ENCODE results near the gene PPP2R2D. TPM values are rescaled to one million over a fixed set of nuclear protein-coding genes. Genes with fewer than 3 reads are reported as not detected.

Gene PPP2R2D
- total and polyA plus RNA-seq, 3 experiments from 2014 or later = 23.5 to 34.0 (median 24.5) TPM

DNA sequence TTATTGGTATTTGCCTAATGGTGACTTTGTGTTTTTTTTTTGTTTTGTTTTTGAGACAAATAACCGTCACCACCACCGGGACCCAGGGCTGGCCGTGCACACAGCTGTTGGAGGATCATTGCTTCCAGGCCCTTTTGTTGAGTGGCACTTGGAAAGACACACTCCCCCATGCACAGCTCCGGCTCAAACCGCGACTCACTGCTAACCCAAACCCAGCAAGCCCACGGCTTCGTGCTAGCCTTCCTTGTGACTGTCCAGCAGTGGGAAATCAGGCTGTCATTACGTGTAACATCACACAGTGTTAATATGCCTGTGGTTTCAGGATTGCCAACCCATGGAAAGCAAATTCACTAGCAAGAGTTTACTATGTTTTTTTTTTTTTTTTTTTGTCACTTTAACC lies 63.5 kb downstream of the PPP2R2D start:
- ChIA-PET POLR2A (interaction anchor here (0.6 to 1.2 kb wide), 2 partner anchors 17 to 69 kb away, joined by 3 to 4 read pairs; no protein-coding TSS in a partner anchor), CTCF (interaction anchor here (1.5 kb wide), 1 partner anchor 59 kb away, joined by 4 read pairs; no protein-coding TSS in a partner anchor)
- peaks cover 14 to 23% (median 19%) of the 10 kb centered on the region in 3 donors for H3K4me1 Mint-ChIP-seq
- no peak for DNase-seq
- H3K4me3 ChIP-seq (ENCODE audit: low read length) = no peak overlapping the region
- H3K36me3 ChIP-seq (ENCODE audit: insufficient read depth, low read length) = peaks cover 8% of the 10 kb centered on the region
- H3K36me3 Mint-ChIP-seq = peaks cover 0 to 38% (median 7%) of the 10 kb centered on the region in 3 donors
- H3K4me1 ChIP-seq (ENCODE audit: insufficient read depth, low read length) = peaks cover 19% of the 10 kb centered on the region
- H3K4me3 Mint-ChIP-seq = no peak overlapping the region
- H3K27ac ChIP-seq (ENCODE audit: low read depth, low read length) = no peak overlapping the region
- H3K27me3 Mint-ChIP-seq = no peaks in the 10 kb centered on the region
- H3K27ac Mint-ChIP-seq = peak overlapping the region in 1 of 8 donors; percentile 39
- H3K9me3 ChIP-seq (ENCODE audit: low read length) = no peaks in the 10 kb centered on the region
- no peaks in the 10 kb centered on the region for H3K27me3 ChIP-seq (ENCODE audit: insufficient read depth, low read length, poor library complexity, severe bottlenecking)
- no peaks in the 10 kb centered on the region for H3K9me3 Mint-ChIP-seq

DNA sequence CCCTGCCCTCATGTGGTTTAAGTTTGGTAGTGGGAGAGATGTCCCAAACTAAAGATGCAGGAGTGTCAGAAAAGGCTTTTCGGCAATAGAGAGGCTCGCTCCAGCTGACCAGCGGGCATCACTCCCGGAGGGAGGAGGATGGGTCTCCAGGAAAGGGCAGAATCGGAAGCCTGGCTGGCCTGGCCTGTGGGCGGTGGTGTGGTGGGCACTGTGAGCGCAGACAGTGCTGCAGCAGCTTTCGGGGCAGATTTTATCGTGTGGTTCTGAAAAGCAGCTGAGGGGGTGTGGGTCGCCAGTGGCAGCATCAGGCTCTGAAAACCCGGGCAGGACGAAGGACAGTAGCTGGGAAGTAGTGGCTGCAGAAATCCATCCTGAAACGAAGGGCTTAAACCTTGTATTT lies 68.1 kb downstream of the PPP2R2D start:
- no peak overlapping the region for H3K27ac ChIP-seq (ENCODE audit: low read depth, low read length)
- H3K36me3 Mint-ChIP-seq = peaks cover 0 to 59% (median 11%) of the 10 kb centered on the region in 3 donors
- H3K27ac Mint-ChIP-seq = peak overlapping the region in 3 of 8 donors; percentile 29 to 77 (median 72)
- H3K4me3 Mint-ChIP-seq = no peak overlapping the region
- CTCF ChIA-PET = no interaction called here
- POLR2A ChIA-PET = no interaction called here
- no peaks in the 10 kb centered on the region for H3K9me3 ChIP-seq (ENCODE audit: low read length)
- peaks cover 14% of the 10 kb centered on the region for H3K36me3 ChIP-seq (ENCODE audit: insufficient read depth, low read length)
- H3K27me3 ChIP-seq (ENCODE audit: insufficient read depth, low read length, poor library complexity, severe bottlenecking) = no peaks in the 10 kb centered on the region
- H3K27me3 Mint-ChIP-seq = no peaks in the 10 kb centered on the region
- H3K4me3 ChIP-seq (ENCODE audit: low read length) = no peak overlapping the region
- no peak for DNase-seq
- H3K9me3 Mint-ChIP-seq = no peaks in the 10 kb centered on the region
- peaks cover 44% of the 10 kb centered on the region for H3K4me1 ChIP-seq (ENCODE audit: insufficient read depth, low read length)
- H3K4me1 Mint-ChIP-seq = peaks cover 42 to 56% (median 54%) of the 10 kb centered on the region in 3 donors

DNA sequence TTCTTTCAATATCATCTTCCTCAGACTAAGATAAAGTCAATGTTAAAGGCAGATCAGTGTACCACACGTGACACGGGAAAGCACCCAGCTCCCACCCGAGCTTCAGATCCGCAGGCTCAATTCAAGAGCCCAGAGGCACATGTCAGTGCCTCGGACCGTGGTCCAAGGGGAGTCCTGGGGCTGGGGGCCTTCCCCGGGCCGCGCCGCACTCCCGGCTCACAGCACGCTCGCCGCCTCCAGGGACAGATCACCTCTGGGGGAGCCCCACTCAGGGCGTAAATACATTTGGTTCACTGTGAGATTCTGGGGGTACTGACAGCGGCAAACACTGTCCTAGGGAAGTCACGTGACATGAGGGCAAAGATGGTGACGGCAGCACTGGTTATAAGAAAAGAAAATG lies 70.1 kb downstream of the PPP2R2D start:
- Mint-ChIP-seq H3K36me3 (peaks cover 0 to 56% (median 11%) of the 10 kb centered on the region in 3 donors), H3K4me3 (peak overlapping the region in 2 of 7 donors; percentile 6 to 40), H3K4me1 (peaks cover 45 to 58% (median 55%) of the 10 kb centered on the region in 3 donors), H3K9me3 (no peaks in the 10 kb centered on the region), H3K27me3 (no peaks in the 10 kb centered on the region), H3K27ac (peak overlapping the region in 3 of 8 donors; percentile 23 to 85 (median 62))
- Histone ChIP-seq H3K4me3 (ENCODE audit: low read length) (no peak overlapping the region), H3K9me3 (ENCODE audit: low read length) (no peaks in the 10 kb centered on the region), H3K27ac (ENCODE audit: low read depth, low read length) (no peak overlapping the region), H3K36me3 (ENCODE audit: insufficient read depth, low read length) (peaks cover 14% of the 10 kb centered on the region), H3K27me3 (ENCODE audit: insufficient read depth, low read length, poor library complexity, severe bottlenecking) (no peaks in the 10 kb centered on the region), H3K4me1 (ENCODE audit: insufficient read depth, low read length) (peaks cover 46% of the 10 kb centered on the region)
- ChIA-PET POLR2A (no interaction called here), CTCF (interaction anchor here (0.6 to 2.1 kb wide), 2 partner anchors 55 to 85 kb away, joined by 3 to 6 read pairs; no protein-coding TSS in a partner anchor)
- no peak for DNase-seq

DNA sequence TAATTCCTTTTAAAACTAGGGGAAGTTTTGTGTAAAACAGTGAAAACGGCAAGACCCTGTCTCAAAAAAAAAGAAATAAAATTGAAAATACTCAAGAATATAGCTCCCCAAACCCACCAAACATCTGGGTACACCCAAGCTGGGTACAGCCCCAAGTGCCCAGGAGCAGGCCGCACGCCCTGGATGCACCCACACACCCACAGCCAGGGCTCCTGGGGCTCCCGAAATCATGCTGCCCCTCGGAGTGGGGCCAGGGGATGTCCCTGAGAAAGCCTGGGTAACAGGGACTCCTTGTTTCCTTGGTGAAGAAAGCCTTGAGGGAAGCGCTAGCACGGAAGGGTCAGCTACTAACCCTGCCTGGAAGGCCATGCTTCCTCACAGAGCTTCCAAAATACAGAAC lies 70.8 kb downstream of the PPP2R2D start:
- no peaks in the 10 kb centered on the region for H3K27me3 ChIP-seq (ENCODE audit: insufficient read depth, low read length, poor library complexity, severe bottlenecking)
- Mint-ChIP-seq H3K4me1 (peaks cover 51 to 64% (median 61%) of the 10 kb centered on the region in 3 donors), H3K36me3 (peaks cover 0 to 52% (median 11%) of the 10 kb centered on the region in 3 donors), H3K27ac (peak overlapping the region in 7 of 8 donors; percentile 6 to 92 (median 86)), H3K4me3 (peak overlapping the region in 5 of 7 donors; percentile 7 to 87 (median 82)), H3K27me3 (no peaks in the 10 kb centered on the region), H3K9me3 (no peaks in the 10 kb centered on the region)
- ChIA-PET CTCF (interaction anchor here (0.6 to 2.1 kb wide), 4 partner anchors 12 to 86 kb away, joined by 3 to 6 read pairs (median 6); no protein-coding TSS in a partner anchor), POLR2A (interaction anchor here (1.3 kb wide), 1 partner anchor 70 kb away, joined by 4 read pairs; the partner anchor contains the start of gene PPP2R2D)
- no peak overlapping the region for H3K27ac ChIP-seq (ENCODE audit: low read depth, low read length)
- H3K4me3 ChIP-seq (ENCODE audit: low read length) = no peak overlapping the region
- DNase-seq = no peak
- no peaks in the 10 kb centered on the region for H3K9me3 ChIP-seq (ENCODE audit: low read length)
- H3K4me1 ChIP-seq (ENCODE audit: insufficient read depth, low read length) = peaks cover 51% of the 10 kb centered on the region
- H3K36me3 ChIP-seq (ENCODE audit: insufficient read depth, low read length) = peaks cover 14% of the 10 kb centered on the region

DNA sequence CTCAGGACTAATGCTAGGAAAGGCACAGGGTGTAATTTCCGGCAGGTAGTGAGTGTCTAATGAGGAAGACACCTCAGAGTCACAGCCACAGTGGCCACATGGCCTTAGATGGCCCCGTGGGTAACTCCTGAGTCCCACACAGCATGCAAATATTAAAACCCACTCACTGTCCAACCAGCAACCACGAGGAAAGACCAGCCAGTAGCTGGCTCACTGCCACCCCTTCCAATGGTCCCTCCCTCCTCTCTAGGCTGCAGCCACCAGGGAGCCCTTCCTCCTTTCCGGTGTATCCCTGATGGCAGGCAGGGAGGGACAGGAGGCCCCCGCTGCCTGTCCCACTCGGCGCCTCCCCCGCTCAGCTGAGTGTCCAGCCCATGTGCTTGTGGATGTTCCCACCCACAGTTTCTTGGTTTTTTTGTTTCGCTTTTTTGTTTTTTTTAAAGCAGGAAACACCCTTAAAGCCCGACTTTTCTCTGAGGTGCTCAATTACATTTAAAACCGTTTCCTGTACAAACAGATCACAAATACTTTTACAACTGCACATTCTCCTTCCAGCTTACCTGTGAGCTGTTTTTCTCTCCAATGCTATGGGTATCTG lies 71.8 kb downstream of the PPP2R2D start:
- DNase-seq = peak; percentile 20 to 73 (median 53)
- H3K4me1 ChIP-seq (ENCODE audit: insufficient read depth, low read length) = peaks cover 56% of the 10 kb centered on the region
- no peak overlapping the region for H3K27ac ChIP-seq (ENCODE audit: low read depth, low read length)
- H3K4me3 ChIP-seq (ENCODE audit: low read length) = peak overlapping the region; percentile 48
- no peaks in the 10 kb centered on the region for H3K9me3 Mint-ChIP-seq
- H3K27me3 ChIP-seq (ENCODE audit: insufficient read depth, low read length, poor library complexity, severe bottlenecking) = no peaks in the 10 kb centered on the region
- H3K27ac Mint-ChIP-seq = peak overlapping the region; percentile 73 to 97 (median 90)
- H3K9me3 ChIP-seq (ENCODE audit: low read length) = no peaks in the 10 kb centered on the region
- H3K36me3 ChIP-seq (ENCODE audit: insufficient read depth, low read length) = peaks cover 14% of the 10 kb centered on the region
- H3K4me1 Mint-ChIP-seq = peaks cover 55 to 72% (median 71%) of the 10 kb centered on the region in 3 donors
- ChIA-PET POLR2A (interaction anchor here (0.8 to 1.3 kb wide), 3 partner anchors 67 to 76 kb away, joined by 3 to 4 read pairs (median 3); partner anchors contain the start of gene PPP2R2D), CTCF (interaction anchor here (0.7 to 2.1 kb wide), 7 partner anchors 9 to 87 kb away, joined by 3 to 6 read pairs (median 5); partner anchors contain the start of gene BNIP3)
- H3K27me3 Mint-ChIP-seq = no peaks in the 10 kb centered on the region
- peaks cover 0 to 49% (median 11%) of the 10 kb centered on the region in 3 donors for H3K36me3 Mint-ChIP-seq
- H3K4me3 Mint-ChIP-seq = peak overlapping the region; percentile 57 to 92 (median 83)

DNA sequence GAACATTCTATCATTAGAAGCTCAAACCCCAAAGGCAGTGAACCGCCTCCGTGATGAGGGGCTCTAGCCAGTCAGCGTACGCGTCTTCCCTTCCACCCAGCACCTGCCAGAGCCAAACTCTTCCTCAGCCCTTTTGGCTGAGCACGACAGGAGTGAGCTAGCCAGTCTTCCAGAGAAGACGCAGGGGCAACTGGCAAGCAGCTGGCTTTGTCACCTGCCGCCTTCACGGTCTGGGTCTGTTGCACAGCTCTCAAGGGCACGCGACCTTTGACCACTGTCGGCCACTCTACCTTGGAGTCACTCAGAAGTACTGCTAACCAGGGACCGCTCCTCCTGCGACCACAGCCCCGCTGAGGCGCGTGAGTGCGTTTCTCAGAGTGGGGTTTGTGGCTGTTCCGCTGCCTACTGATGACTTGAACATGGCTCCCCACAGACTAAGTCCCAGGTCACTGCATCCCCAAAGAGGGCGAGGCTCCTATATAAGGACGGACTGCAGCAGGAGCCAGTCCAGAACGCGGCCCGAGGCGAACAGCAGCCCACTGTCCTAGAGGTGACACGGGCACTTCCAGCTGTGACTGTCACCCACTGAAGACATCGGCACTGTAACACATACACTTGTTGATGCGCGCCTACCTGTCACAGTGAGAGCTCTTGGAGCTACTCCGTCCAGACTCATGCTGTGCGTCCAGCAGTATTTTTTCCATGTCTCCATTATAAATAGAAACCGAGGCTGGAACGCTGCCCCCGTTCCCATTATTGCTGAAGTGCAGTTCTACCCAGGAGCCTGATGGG lies 72.5 kb downstream of the PPP2R2D start:
- no peaks in the 10 kb centered on the region for H3K9me3 ChIP-seq (ENCODE audit: low read length)
- no peak overlapping the region for H3K27ac ChIP-seq (ENCODE audit: low read depth, low read length)
- POLR2A ChIA-PET = interaction anchor here (0.8 to 1.1 kb wide), 2 partner anchors 67 to 77 kb away, joined by 3 read pairs; no protein-coding TSS in a partner anchor
- H3K4me3 ChIP-seq (ENCODE audit: low read length) = peak overlapping the region; percentile 48
- no peaks in the 10 kb centered on the region for H3K27me3 ChIP-seq (ENCODE audit: insufficient read depth, low read length, poor library complexity, severe bottlenecking)
- H3K36me3 ChIP-seq (ENCODE audit: insufficient read depth, low read length) = peaks cover 14% of the 10 kb centered on the region
- DNase-seq = no peak
- Mint-ChIP-seq H3K27ac (peak overlapping the region; percentile 73 to 98 (median 90)), H3K4me3 (peak overlapping the region; percentile 57 to 92 (median 83)), H3K27me3 (no peaks in the 10 kb centered on the region), H3K4me1 (peaks cover 62 to 79% (median 79%) of the 10 kb centered on the region in 3 donors), H3K36me3 (peaks cover 0 to 47% (median 11%) of the 10 kb centered on the region in 3 donors), H3K9me3 (no peaks in the 10 kb centered on the region)
- CTCF ChIA-PET = interaction anchor here (0.7 to 2.1 kb wide), 7 partner anchors 8 to 88 kb away, joined by 3 to 6 read pairs (median 4); partner anchors contain the start of gene BNIP3
- peaks cover 60% of the 10 kb centered on the region for H3K4me1 ChIP-seq (ENCODE audit: insufficient read depth, low read length)

DNA sequence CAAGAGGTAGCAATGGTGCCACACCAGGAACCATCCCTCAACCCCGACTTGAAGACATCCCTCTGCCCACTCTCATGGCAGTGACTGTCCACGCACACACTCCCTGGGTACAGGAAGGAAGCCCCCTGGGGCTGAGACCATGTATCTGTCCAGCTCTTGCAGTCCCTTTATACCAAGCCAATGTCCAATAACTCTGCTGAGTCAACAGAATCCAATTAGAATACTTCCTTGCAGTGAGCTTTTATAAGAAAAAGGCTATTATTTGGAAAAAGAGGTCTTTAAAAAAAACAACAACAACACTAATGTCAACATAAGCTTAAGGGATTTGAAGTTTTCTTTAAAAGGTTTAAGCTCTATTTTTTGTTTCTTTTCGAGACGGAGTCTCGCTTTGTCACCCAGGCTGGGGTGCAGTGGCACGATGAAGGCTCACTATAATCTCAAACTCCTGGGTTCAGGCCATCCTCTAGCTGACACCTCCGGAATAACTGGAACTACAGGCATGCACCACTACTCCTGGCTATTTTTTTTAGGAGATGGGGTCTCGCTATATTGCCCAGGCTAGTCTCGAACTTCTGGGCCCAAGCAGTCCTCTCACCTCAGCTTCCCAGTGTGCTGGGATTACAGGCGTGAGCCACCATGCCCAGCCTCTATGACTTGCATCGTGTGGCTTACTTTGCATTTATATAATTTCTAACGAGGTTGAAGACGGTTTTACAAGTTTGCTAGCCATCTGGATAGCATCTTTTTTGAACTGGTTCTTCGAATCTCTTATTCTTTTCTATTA lies 73.4 kb downstream of the PPP2R2D start:
- CTCF ChIA-PET = interaction anchor here (1.2 to 2.1 kb wide), 3 partner anchors 69 to 89 kb away, joined by 3 to 6 read pairs (median 4); no protein-coding TSS in a partner anchor
- Mint-ChIP-seq H3K9me3 (no peaks in the 10 kb centered on the region), H3K27me3 (no peaks in the 10 kb centered on the region), H3K27ac (peak overlapping the region; percentile 44 to 98 (median 86)), H3K36me3 (peaks cover 0 to 38% (median 7%) of the 10 kb centered on the region in 3 donors), H3K4me3 (peak overlapping the region in 6 of 7 donors; percentile 32 to 87 (median 82)), H3K4me1 (peaks cover 68 to 88% (median 87%) of the 10 kb centered on the region in 3 donors)
- Histone ChIP-seq H3K27ac (ENCODE audit: low read depth, low read length) (no peak overlapping the region), H3K4me1 (ENCODE audit: insufficient read depth, low read length) (peaks cover 69% of the 10 kb centered on the region), H3K36me3 (ENCODE audit: insufficient read depth, low read length) (peaks cover 7% of the 10 kb centered on the region), H3K27me3 (ENCODE audit: insufficient read depth, low read length, poor library complexity, severe bottlenecking) (no peaks in the 10 kb centered on the region), H3K4me3 (ENCODE audit: low read length) (no peak overlapping the region), H3K9me3 (ENCODE audit: low read length) (no peaks in the 10 kb centered on the region)
- DNase-seq = no peak
- POLR2A ChIA-PET = interaction anchor here (0.8 kb wide), 1 partner anchor 74 kb away, joined by 3 read pairs; the partner anchor contains the start of gene PPP2R2D

All from CD8-positive, alpha-beta memory T cell (primary cell).